ENCODE measurements around the gene RGS14. TPM values are rescaled to one million over a fixed set of nuclear protein-coding genes. Genes with fewer than 3 reads are reported as not detected.

RGS14 gene
- total and polyA plus RNA-seq, 2 donors (not counting 3 experiments of a cell fraction or from before 2014, with no cell fraction given), result 4.3 to 7.3 TPM

DNA sequence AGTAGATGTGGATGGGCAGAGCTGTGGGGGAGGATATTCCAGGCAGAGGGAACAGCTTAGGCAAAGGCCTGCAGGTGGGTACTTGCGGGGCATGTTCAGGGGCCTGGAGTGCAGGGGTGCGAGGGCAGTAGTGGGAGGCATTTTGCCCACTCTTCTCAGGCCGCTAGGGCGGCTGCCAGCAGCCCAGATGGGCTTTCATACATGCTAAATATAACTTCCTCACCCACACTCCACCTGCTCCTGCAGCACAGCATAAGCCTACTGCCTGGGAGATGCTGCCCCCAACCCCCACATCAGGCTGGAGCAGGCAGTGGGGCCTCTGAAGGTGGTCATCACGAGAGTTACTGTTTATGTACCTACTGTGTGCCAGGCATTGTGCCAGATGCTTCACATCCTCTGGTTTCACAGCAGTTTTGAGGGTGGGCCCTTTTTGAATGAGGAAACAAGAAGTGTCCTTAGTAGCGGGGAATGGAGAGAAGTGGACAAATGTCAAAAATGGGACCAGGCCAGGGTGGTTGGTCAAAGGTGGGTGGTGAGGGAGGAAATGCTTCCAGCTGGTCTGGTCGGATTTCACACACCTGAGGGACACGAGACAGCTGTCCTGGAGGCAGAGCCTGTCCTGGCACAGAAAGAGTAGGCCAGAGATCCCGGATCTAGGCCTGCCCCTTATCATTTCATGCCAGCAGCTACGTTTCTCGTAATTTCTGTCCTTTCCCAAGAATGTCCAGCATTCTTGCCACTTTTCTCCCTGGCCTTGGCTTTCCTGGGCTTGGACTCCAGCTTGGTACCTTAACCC is 12.1 kb downstream of the RGS14 start:
- intact Hi-C loops (cut with micrococcal nuclease) (loop anchor here (1.0 to 5.0 kb wide), 5 partner anchors 11 to 58 kb away; partner anchors contain the start of genes GRK6 and MXD3), dilution Hi-C loops (cut with MboI; ENCODE audit: extremely low pct_ligation_motif_present, low sequenced_read_pairs) (no loop called here)
- TF ChIP-seq MYC (IDR thresholded peaks at IDR 0.05; ENCODE audit: low read depth, low read length) (no peak), JUN (IDR thresholded peaks at IDR 0.05; ENCODE audit: borderline replicate concordance, insufficient read depth, insufficient read length, low read depth) (no peak), FOS (IDR thresholded peaks at IDR 0.05; ENCODE audit: borderline replicate concordance, insufficient read depth, low read length) (no peak), POLR2AphosphoS5 (IDR thresholded peaks at IDR 0.05; ENCODE audit: insufficient read depth, low read depth, low read length) (no peak), GATA2 (IDR thresholded peaks at IDR 0.05; ENCODE audit: insufficient read depth, insufficient read length, low read depth, low read length) (no peak), POLR2A (IDR thresholded peaks at IDR 0.05; ENCODE audit: low read depth, low read length) (no peak), EZH2 (IDR thresholded peaks at IDR 0.05; ENCODE audit: borderline replicate concordance, low read depth, low read length, severe bottlenecking) (no peak)
- TF ChIP-seq, protein P1, sequence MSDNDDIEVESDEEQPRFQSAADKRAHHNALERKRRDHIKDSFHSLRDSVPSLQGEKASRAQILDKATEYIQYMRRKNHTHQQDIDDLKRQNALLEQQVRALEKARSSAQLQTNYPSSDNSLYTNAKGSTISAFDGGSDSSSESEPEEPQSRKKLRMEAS (IDR thresholded peaks at IDR 0.05; ENCODE audit: insufficient read depth, insufficient read length), result no peak
- TF ChIP-seq, protein P2, sequence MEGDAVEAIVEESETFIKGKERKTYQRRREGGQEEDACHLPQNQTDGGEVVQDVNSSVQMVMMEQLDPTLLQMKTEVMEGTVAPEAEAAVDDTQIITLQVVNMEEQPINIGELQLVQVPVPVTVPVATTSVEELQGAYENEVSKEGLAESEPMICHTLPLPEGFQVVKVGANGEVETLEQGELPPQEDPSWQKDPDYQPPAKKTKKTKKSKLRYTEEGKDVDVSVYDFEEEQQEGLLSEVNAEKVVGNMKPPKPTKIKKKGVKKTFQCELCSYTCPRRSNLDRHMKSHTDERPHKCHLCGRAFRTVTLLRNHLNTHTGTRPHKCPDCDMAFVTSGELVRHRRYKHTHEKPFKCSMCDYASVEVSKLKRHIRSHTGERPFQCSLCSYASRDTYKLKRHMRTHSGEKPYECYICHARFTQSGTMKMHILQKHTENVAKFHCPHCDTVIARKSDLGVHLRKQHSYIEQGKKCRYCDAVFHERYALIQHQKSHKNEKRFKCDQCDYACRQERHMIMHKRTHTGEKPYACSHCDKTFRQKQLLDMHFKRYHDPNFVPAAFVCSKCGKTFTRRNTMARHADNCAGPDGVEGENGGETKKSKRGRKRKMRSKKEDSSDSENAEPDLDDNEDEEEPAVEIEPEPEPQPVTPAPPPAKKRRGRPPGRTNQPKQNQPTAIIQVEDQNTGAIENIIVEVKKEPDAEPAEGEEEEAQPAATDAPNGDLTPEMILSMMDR (IDR thresholded peaks at IDR 0.05; ENCODE audit: extremely low read depth in 1 of 2, insufficient read depth in 1 of 2, low read depth in 1 of 2, low read length in 2 of 2), result no peak
- Histone ChIP-seq H3K4me1 (ENCODE audit: control insufficient read depth, extremely low read depth, insufficient read depth, low read length) (peaks cover 28% of the 10 kb centered on the region), H3K27ac (ENCODE audit: insufficient read depth, low read depth, low read length) (no peak overlapping the region), H3K79me2 (ENCODE audit: control insufficient read depth, insufficient read depth, low read length) (no peaks in the 10 kb centered on the region), H2AFZ (ENCODE audit: low read depth, low read length) (no peak overlapping the region), H3K9me1 (replicated peaks; ENCODE audit: control insufficient read depth, extremely low read depth, insufficient read depth, low read length) (no peaks in the 10 kb centered on the region), H3K9me3 (replicated peaks; ENCODE audit: control insufficient read depth, insufficient read depth, low read length) (no peaks in the 10 kb centered on the region), H3K27me3 (ENCODE audit: control insufficient read depth in 2 of 2, insufficient read depth in 2 of 2, low read length in 2 of 2) (no peaks in the 10 kb centered on the region), H3K36me3 (ENCODE audit: control insufficient read depth in 2 of 2, extremely low read depth in 1 of 2, insufficient read depth in 2 of 2, low read length in 2 of 2) (no peaks in the 10 kb centered on the region), H3K4me2 (ENCODE audit: insufficient read depth, low read length) (no peak overlapping the region), H4K20me1 (replicated peaks; ENCODE audit: control insufficient read depth, extremely low read depth, insufficient read depth, low read length) (no peaks in the 10 kb centered on the region), H3K9ac (replicated peaks; ENCODE audit: extremely low read depth, insufficient read depth, low read length) (no peak overlapping the region), H3K4me3 (replicated peaks in 1 of 3; ENCODE audit: insufficient read depth in 1 of 3, low read depth in 1 of 3, low read length in 3 of 3) (no peak overlapping the region)
- POLR2A ChIA-PET, result interaction anchor here (1.0 kb wide), 1 partner anchor 10 kb away, joined by 3 read pairs; no protein-coding TSS in a partner anchor
- CTCF ChIA-PET, result interaction anchor here (1.0 to 5.8 kb wide), 32 partner anchors 9 to 298 kb away, joined by 3 to 64 read pairs (median 6); partner anchors contain the start of genes F12, LMAN2, PDLIM7 and RGS14
- no TSS peak for BruUV-seq (replicated peaks)
- FAIRE-seq, result no peak
- DNase-seq (ENCODE audit: low read depth, low spot score), result no peak
